ENCODE results near the gene TSPO2.

Gene TSPO2

GRCh38 chr6:41065550-41066026 is 23.3 kb downstream of the TSPO2 start:
- H3K4me3 ChIP-seq (replicated peaks; ENCODE audit: low read depth, low read length), result no peak overlapping the region
- no peak for TF ChIP-seq CTCF (IDR thresholded peaks at IDR 0.05; ENCODE audit: low read length, missing control alignments)
- DNase-seq (ENCODE audit: low read depth), result no peak

GRCh38 chr6:41066867-41067304 is 24.6 kb downstream of the TSPO2 start:
- H3K4me3 ChIP-seq (replicated peaks; ENCODE audit: low read depth, low read length), result no peak overlapping the region
- DNase-seq (ENCODE audit: low read depth), result peak; percentile 89
- TF ChIP-seq CTCF (IDR thresholded peaks at IDR 0.05; ENCODE audit: low read length, missing control alignments), result peak; percentile 81

- no peak for DNase-seq (ENCODE audit: low read depth)
- peak; percentile 8 for TF ChIP-seq CTCF (IDR thresholded peaks at IDR 0.05; ENCODE audit: low read length, missing control alignments)
- H3K4me3 ChIP-seq (replicated peaks; ENCODE audit: low read depth, low read length), result peak overlapping the region; percentile 82
Measured at GRCh38 chr6:41071501-41071922, 29.2 kb downstream of the TSPO2 start.

GRCh38 chr6:41071923-41072835 is 29.9 kb downstream of the TSPO2 start, which contains the start of gene OARD1:
OARD1 (minus strand) TSS chr6:41072356; CDS start chr6:41071634, 722 bp downstream.
- no peak for TF ChIP-seq CTCF (IDR thresholded peaks at IDR 0.05; ENCODE audit: low read length, missing control alignments)
- peak within 1 kb of the TSS; percentile 82 for H3K4me3 ChIP-seq (replicated peaks; ENCODE audit: low read depth, low read length)
- peak; percentile 100 for DNase-seq (ENCODE audit: low read depth)

- TF ChIP-seq CTCF (IDR thresholded peaks at IDR 0.05; ENCODE audit: low read length, missing control alignments), result no peak
- no peak for DNase-seq (ENCODE audit: low read depth)
- peak within 1 kb of the TSS; percentile 82 for H3K4me3 ChIP-seq (replicated peaks; ENCODE audit: low read depth, low read length)
Measured at GRCh38 chr6:41072836-41073202, 30.6 kb downstream of the TSPO2 start, which contains the start of gene NFYA. NFYA (plus strand) TSS chr6:41072974; CDS start chr6:41079090, 6,116 bp downstream.

GRCh38 chr6:41073203-41073967 is 31.1 kb downstream of the TSPO2 start:
- H3K4me3 ChIP-seq (replicated peaks; ENCODE audit: low read depth, low read length), result peak overlapping the region; percentile 82
- TF ChIP-seq CTCF (IDR thresholded peaks at IDR 0.05; ENCODE audit: low read length, missing control alignments), result no peak
- DNase-seq (ENCODE audit: low read depth), result peak; percentile 83
